ENCODE measurements around the gene NRROS.

The NRROS gene

GRCh38 chr3:196689941-196690660 lies 50.6 kb downstream of the NRROS start:
- no peak for DNase-seq

GRCh38 chr3:196691386-196691785 lies 51.9 kb downstream of the NRROS start:
- no peak for DNase-seq

GRCh38 chr3:196694202-196694638 lies 54.7 kb downstream of the NRROS start:
- no peak for DNase-seq

GRCh38 chr3:196694941-196695848 lies 55.7 kb downstream of the NRROS start:
- no peak for DNase-seq

- no peak for DNase-seq
Measured at GRCh38 chr3:196695849-196696226, 56.3 kb downstream of the NRROS start.

GRCh38 chr3:196697270-196697669 lies 57.8 kb downstream of the NRROS start:
- DNase-seq: no peak

GRCh38 chr3:196699749-196700148 lies 60.3 kb downstream of the NRROS start:
- no peak for DNase-seq

GRCh38 chr3:196700801-196701200 lies 61.3 kb downstream of the NRROS start:
- no peak for DNase-seq

- no peak for DNase-seq
Measured at GRCh38 chr3:196706327-196706726, 66.8 kb downstream of the NRROS start.

GRCh38 chr3:196706731-196707130 lies 67.2 kb downstream of the NRROS start:
- DNase-seq: no peak

GRCh38 chr3:196707566-196707965 lies 68.1 kb downstream of the NRROS start:
- no peak for DNase-seq

GRCh38 chr3:196708467-196708866 lies 69.0 kb downstream of the NRROS start:
- no peak for DNase-seq

Measured in NCI-H69 (cell line).